ENCODE results near the gene MBD3L5.

- no peak for TF ChIP-seq TAF1 (IDR thresholded peaks at IDR 0.05; ENCODE audit: low read depth)
- TF ChIP-seq TCF12 (IDR thresholded peaks at IDR 0.05; ENCODE audit: low read depth), result no peak
- TF ChIP-seq REST (IDR thresholded peaks at IDR 0.05; ENCODE audit: low read depth), result no peak
These were observed 45.8 kb downstream of the MBD3L5 start for GRCh38 chr19:7076151-7076550.
